Stimulated activated CD4-positive, alpha-beta T cell treated with anti-CD3 and anti-CD28 coated beads, Interleukin-15, amount 100 ng/mL, for 1 hour (primary cell): Measurements from ENCODE around the gene DHODH.
"Not testable (repeated sequence)": the region's sequence is repeated elsewhere in the genome, so short reads cannot be mapped to it uniquely, and the experiment has no call there.

ENCODE experiments used
- DNase-seq, 2 donors: peaks; one replicate each; pipeline ENCODE4 v3.0.0-alpha.2; 2020; ENCODE audit warnings: low read depth in 1 of 2, low spot score in 1 of 2

Gene DHODH

DNA sequence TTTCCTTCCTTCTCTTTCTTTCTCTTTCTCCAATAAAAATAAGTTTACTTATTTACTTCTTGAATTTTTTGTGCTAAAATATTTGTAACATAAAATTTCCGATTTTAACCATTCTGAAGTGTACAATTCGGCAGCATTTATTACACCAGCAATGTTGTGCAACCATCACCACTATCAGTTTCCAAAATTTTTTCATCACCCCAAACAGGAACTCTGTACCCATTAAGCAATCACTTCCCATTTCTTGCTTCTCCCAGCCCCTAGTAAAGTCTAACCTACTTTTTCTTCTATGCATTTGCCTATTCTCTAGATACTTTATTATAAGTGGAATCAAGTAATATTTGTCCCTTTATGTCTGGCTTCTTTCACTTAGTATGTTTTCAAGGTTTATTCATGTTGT is 43.3 kb downstream of the DHODH start:
- DNase-seq = no peak

- not testable (repeated sequence) for DNase-seq
These were observed 45.8 kb downstream of the DHODH start, which contains the start of gene HP for GRCh38 chr16:72054254-72054847. Gene HP, plus strand, starts transcription at chr16:72054505. Its CDS starts 148 bp downstream, at chr16:72054653.

DNA sequence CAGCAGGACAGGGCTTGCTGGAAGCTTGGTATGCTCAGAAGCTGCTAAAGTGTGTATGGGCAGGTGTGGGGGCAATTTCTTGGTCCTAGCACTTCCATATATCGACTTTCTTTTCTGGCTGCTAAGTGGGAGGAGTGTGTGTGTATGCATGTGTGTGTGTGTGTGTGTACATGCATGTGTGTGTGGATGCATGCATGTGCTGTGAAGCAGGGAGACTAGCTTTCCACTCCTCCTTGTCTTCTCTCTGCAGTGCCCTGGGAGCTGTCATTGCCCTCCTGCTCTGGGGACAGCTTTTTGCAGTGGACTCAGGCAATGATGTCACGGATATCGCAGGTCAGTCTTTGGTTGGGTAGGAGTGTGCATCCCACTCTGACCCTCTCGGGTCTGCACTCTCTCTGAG is 47.4 kb downstream of the DHODH start:
- DNase-seq = no peak

- DNase-seq = not testable (repeated sequence)
These were observed 48.8 kb downstream of the DHODH start for GRCh38 chr16:72057313-72057712.

GRCh38 chr16:72059060-72059459 is 50.5 kb downstream of the DHODH start:
- DNase-seq = not testable (repeated sequence)

DNA sequence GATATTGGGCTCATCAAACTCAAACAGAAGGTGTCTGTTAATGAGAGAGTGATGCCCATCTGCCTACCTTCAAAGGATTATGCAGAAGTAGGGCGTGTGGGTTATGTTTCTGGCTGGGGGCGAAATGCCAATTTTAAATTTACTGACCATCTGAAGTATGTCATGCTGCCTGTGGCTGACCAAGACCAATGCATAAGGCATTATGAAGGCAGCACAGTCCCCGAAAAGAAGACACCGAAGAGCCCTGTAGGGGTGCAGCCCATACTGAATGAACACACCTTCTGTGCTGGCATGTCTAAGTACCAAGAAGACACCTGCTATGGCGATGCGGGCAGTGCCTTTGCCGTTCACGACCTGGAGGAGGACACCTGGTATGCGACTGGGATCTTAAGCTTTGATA is 51.9 kb downstream of the DHODH start:
- DNase-seq = no peak

DNA sequence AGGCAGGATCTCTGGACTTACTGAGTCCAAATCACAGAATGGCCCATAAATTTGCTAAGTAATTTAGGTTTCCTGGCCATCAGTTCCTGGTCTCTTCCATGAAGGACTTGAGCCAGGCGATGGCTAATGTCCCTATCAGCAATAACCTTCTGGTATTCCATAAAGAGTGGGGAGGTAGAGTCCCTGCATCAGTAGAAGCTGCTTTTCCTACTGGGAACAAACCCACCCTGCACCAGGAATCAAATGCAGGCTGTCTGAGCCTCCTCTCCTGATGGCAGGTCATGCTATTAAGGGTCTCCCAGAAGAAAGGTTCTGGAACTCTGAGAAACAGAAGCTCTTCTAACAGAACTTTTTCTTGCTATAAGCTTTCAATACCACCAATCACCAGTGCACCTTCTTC is 53.0 kb downstream of the DHODH start:
- no peak for DNase-seq

- no peak for DNase-seq
These were observed 55.9 kb downstream of the DHODH start for GRCh38 chr16:72064361-72064894.

DNA sequence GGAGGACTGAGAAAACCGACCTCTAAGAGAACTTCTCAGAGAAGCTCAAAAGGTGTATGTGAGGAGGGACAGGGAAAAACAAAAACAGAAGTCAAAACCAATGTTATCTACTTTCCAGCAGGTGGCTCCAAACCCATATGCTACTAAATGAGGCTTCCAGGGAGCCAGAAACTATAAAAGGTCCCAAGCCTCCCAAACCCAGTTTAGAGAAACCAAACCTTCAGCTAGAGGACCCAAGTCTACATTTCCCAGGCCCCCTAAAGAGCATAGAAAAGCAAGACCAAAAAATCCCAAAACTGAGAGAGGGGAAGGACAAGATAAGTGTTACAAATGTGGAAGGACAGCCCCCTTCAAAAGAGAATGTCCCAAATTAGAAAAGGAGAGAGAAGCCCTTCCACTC is 58.2 kb downstream of the DHODH start:
- no peak for DNase-seq

DNA sequence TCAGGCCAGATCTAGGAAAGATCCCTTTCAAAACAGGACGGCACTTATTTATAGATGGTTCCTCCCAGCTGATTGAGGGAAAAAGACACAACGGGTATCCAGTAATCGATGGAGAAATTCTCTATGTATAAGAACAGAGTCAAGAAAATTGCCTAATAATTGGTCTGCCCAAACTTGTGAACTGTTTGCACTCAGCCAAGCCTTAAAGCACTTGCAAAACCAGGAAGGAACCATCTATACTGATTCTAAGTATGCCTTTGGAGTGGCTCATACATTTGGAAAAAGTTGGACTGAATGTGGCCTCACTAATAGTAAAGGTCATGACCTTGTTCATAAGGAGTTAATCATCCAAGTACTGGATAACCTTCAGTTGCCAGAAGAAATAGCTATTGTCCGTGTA is 60.4 kb downstream of the DHODH start:
- DNase-seq = no peak

DNA sequence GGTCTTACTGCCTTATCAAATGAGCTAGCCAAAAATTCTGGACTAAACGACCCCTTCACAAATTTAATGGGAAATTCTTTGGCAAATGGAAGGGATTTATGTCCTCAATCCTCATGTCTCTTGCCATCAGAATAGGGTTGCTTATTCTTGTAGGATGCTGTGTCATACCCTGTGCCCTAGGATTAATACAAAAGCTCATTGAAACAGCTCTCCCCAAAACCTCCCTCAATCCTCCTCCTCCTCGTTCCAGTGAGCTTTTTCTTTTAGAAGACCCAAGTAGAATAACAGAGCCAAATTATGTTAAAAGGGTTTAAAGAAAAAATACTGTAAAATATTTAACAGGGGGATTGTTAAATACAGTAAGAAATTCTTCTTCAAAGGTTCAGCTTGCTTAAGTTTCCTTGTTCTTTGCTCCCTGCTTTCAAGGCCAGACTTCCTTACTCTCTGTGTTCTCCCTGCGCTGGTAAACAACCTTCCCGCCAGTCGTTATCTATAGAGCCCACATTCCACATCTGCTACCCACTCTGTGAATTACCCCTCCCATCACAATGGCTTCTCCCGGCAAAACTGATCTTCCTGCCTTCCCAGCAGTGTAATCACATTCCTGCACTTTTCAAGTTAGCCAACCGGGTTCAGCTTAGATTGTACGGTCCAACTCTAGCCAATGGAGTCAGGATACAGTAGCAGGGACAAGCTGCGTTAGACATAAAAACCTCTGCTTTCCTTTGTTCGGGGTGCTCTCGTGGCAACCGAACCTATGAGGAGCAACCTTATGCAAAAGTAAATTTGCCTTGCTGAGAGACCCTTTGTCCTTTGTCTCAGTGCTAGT is 64.2 kb downstream of the DHODH start:
- no peak for DNase-seq

- no peak for DNase-seq
These were observed 65.2 kb downstream of the DHODH start for GRCh38 chr16:72073560-72074230.

- not testable (repeated sequence) for DNase-seq
These were observed 66.5 kb downstream of the DHODH start for GRCh38 chr16:72075067-72075466.
